IPS-11a (cell line): Measurements from ENCODE around the gene UVRAG.

ENCODE experiments used
- H3K4me3 ChIP-seq: one replicate; pipeline ENCODE4 v1.5.1; 2013; ENCODE audit warnings: low read depth, low read length, control low read depth

The UVRAG gene

GRCh38 chr11:76179147-76179546 is 364.1 kb downstream of the UVRAG start:
- no peak overlapping the region for H3K4me3 ChIP-seq

DNA sequence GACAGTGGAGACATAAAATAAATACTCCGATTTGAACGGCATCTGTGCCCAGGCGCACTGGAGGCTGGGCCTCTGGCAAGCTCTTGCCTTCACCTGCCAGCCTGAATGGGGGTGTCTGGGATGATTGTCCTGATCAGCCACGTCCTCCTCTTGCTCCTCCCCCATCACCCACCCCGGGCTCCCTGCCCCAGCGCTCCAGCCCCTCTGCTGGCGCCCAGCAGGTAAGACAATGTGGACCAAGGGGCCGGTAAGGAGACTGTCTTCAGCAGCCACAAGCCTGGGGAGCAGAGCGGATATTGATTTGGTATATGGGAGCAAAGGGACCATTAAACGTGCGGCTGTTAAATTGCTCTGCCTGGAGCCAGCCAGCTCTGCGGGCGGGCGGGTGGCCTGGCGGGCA is 366.4 kb downstream of the UVRAG start:
- no peak overlapping the region for H3K4me3 ChIP-seq

DNA sequence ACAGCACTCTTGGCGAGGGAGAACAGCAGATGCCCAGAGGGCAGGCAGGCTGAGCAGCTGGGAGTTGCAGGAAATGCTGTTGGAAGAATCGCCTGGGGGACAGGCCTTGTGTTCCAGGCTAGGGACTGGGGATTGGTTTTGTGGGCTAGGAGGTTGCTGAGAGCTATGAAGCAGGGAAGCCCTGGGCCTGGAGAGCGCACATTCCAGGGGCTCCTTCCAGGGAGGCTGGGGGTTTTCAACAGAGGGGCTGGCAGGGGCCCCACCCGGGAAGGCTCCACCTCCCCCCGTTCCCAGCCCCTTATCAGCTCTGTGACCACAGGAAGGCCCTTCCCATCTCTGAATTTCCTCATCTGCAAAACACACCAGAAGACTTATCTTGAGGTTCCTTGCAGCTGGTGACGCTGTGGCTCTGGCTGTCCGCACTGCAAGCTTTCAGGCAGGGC is 369.6 kb downstream of the UVRAG start:
- H3K4me3 ChIP-seq = no peak overlapping the region

DNA sequence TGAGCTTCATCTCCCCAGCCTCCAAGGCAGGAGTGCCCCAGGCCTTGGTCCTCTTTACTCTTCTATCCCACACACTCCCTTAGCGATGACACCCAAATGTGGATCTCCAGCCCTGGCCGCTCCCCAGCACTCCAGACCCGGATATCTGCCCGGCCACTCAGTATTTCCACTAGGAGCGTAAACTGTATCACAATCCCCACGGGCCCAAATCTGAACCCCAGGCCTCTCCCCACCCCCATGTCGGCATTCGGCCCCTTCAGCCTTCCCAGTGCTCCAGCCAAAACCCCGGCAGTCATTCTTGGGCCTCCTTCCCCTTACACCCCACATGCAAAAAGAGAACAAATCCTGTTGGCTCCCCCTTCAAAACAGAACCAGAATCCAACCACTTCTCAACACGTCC is 370.5 kb downstream of the UVRAG start:
- H3K4me3 ChIP-seq = no peak overlapping the region

DNA sequence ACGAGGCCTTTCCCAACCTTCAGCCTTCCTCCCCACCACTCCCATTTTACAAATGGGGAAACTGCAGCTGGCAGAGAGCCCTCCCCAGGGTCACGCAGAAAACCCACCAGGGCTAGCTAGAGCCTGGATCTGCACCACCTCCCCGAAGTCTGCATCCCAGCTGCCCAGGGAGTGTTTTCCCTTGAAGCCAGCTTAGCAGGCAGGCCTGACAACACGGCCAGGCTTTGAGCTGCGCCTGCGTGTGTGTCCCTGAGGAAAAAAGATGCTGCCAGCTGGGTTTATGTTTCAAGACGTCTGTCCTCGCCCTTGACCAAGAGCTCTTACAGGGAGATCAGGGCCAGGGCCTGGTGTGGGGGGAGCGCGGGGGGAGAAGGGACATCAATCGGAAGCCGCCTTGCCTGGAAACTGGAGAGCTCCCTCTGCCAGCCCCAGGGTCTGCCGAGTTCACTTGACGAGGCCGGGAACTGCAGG is 371.0 kb downstream of the UVRAG start:
- no peak overlapping the region for H3K4me3 ChIP-seq

DNA sequence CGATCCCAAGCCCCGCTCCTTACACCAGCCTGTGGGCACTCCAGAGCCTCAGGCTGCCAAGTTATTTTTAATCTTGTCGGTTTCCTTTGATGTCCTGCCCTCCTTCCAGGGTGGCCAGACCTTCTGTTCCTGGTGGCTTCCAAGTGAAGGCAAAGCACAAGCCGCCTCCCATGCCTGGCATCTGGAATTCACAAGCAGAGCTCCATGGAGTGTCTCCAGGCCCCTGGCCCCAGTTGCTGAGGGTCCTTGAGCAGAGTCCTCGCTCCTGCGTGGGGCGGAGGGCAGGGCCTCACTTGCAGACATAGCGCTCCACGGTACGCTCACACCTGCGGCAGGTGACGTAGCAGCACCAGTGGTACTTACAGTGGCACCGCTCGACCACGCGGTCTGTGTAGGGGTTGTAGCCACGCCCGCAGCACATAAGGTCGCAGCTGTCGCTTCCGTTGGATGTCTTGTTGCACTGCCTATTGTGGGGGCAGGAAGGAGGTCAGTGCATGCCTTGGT is 371.8 kb downstream of the UVRAG start:
- H3K4me3 ChIP-seq = no peak overlapping the region

GRCh38 chr11:76188873-76189272 is 373.9 kb downstream of the UVRAG start:
- H3K4me3 ChIP-seq = no peak overlapping the region

GRCh38 chr11:76189682-76190081 is 374.7 kb downstream of the UVRAG start:
- H3K4me3 ChIP-seq = no peak overlapping the region

GRCh38 chr11:76190376-76190775 is 375.4 kb downstream of the UVRAG start:
- H3K4me3 ChIP-seq = no peak overlapping the region
